ENCODE data around the gene FMN1. TPM values are rescaled to one million over a fixed set of nuclear protein-coding genes. Genes with fewer than 3 reads are reported as not detected.

FMN1 gene
- total RNA-seq, 1 donor from 2014 or later: 2.9 TPM

DNA sequence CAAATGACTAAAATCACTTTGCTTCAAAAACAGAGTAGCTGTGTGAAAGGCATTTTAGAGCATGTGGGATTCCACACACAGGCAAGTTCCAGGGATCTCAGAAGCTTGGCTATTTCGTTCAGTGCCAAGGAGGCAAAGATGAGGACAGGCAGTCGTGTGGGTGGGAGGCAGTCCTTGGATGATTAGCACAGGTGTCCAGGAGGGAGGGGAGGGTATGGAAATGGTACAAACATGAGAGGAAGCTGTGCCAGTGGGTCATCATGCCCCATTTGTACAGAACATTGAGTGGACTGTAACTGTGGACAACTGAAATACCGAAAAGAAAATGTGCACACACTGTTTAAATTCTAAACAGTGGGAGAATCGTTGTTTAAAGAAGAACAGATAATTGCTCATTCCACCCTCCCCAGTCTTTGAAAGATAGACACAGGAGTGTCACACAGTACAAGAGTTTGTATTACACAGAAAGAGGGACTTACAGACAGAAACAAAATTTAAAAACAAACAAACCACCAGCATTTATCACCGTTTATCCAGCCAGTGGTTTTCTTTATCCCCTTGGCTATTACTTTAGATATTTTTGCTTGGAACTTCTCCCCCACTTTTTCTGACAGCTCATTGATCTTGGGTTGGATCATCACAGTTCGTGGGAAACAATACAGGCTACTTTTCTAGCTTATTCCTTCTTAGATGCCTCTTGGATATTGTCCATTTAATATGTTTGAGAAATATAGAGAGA lies 353.8 kb downstream of the FMN1 start:
- no peak for ATAC-seq
- intact Hi-C loops (cut with micrococcal nuclease): loop anchor here (10.0 kb wide), 1 partner anchor 154 kb away; no protein-coding TSS in a partner anchor

DNA sequence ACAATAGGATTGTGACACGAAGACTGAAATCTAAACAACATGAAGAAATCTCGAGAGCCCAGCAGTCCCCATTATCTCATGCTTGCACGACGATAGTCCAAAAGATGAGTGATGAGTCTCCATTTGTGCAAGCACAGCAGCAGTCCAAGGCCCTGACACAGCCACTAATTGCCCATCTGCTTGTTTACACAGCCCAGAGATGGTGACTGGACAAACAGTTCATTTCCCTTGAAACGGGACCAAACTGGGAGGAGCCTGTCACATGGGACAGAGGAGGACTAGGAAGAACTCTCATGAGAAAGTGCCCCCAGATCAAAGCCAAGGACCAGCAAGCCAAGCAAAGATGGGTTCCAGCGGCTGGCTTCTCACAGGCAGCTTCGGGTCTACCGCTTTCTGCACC lies 355.7 kb downstream of the FMN1 start:
- ATAC-seq: no peak
- intact Hi-C loops (cut with micrococcal nuclease): no loop called here

More for the DNA sequence above, 353.8 kb downstream of the FMN1 start:
- DNase-seq: no peak

GRCh38 chr15:32838338-32838737 lies 356.2 kb downstream of the FMN1 start:
- DNase-seq (no peak), ATAC-seq (no peak)
- intact Hi-C loops (cut with micrococcal nuclease): no loop called here

More for the DNA sequence above, 355.7 kb downstream of the FMN1 start:
- no peak for DNase-seq

GRCh38 chr15:32837935-32838334 lies 356.6 kb downstream of the FMN1 start:
- DNase-seq (no peak), ATAC-seq (no peak)
- intact Hi-C loops (cut with micrococcal nuclease): no loop called here

GRCh38 chr15:32834156-32834555 lies 360.4 kb downstream of the FMN1 start:
- no peak for DNase-seq
- intact Hi-C loops (cut with micrococcal nuclease): no loop called here
- no peak for ATAC-seq

- intact Hi-C loops (cut with micrococcal nuclease): no loop called here
- DNase-seq (no peak), ATAC-seq (no peak)
Measured at GRCh38 chr15:32833379-32833821, 361.1 kb downstream of the FMN1 start.

DNA sequence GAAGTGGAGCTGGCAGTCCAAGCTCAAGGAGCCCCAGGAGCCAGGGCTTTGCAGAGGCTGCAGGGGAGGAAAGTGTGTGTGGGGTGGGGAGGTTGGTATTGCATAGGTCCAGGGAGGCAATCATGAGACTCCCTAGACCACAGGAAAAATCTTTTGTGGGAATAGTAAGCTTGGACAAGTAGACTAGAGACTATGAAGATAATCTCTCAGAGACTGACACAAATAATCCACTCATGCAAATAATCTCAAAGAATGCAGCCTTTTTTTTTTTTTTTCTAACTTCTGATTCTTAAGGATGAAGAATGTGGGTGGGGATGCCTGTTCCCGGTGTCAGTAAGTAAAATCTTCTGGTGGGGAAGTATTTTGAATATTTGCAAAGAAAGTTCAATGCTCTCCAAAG lies 363.0 kb downstream of the FMN1 start:
- DNase-seq: no peak
- no peak for ATAC-seq
- intact Hi-C loops (cut with micrococcal nuclease): no loop called here

DNA sequence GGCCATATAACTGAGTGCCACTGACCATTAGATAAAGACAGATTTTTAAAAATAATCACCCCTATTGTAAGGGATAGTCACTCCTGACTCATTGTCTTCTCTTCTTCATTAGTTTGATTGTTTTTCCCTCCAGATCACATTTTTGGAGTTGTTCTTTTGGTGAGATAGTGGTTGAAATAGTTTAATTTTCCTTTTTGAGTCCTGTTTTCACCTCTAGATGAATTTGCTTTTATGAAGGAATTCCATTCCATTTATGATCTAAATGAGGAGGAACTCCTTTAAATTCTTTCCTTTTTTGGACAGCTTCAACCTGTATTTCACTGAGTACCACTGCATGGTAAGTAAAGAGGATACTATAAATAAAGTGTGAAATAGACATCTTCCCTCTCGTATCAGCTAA lies 364.3 kb downstream of the FMN1 start:
- intact Hi-C loops (cut with micrococcal nuclease): no loop called here
- ATAC-seq (no peak), DNase-seq (no peak)

DNA sequence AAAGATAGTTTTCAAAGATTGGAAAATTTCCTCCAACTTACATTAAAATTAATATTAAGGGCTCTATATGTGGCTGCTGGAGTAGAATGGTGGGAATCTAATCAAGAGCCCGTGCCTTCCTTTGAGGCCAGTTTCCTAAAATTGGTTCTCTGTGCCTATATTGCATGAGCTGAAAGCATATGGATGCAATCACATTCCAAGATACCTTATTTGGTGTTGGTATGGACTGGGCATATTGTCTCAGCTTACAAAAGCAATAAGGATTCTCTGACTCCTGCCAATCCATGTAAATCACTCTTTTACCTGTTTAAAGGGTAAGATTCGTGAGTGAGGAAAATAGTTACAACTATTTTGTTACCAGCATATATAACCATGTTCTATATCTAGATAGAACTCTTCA lies 365.1 kb downstream of the FMN1 start:
- no peak for ATAC-seq
- no peak for DNase-seq
- intact Hi-C loops (cut with micrococcal nuclease): no loop called here

DNA sequence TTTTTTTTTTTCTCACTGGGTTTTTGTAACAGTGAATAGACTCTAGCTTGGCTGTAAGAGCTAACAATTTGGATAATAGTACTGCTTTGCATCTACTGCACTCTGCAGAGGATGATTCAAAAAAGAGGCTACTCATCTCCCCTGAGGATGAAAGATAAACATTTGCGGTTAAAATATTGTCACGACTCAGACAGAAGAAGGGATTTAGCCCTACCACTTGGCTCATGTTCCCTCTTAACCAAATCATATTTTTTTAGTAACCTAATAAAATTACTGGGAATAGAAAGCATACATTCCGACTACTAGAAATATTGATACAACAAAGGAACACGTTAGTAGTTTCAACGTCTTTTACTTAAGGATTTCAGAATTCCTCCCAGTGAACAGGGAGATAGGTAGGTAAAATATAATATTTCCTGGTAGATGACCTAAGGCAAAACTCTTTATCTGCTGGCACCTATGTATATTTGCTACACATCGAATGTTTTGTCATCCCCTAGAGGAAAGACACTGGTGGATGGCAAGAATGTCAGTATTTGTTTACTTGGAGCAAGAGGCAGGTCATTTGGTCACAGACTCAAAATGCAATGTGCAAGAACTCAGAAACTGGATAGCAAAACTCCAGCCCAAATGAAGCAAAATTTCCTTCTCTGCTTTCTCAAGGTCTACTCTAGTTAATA lies 365.9 kb downstream of the FMN1 start:
- no peak for DNase-seq
- no peak for ATAC-seq
- intact Hi-C loops (cut with micrococcal nuclease): no loop called here

DNA sequence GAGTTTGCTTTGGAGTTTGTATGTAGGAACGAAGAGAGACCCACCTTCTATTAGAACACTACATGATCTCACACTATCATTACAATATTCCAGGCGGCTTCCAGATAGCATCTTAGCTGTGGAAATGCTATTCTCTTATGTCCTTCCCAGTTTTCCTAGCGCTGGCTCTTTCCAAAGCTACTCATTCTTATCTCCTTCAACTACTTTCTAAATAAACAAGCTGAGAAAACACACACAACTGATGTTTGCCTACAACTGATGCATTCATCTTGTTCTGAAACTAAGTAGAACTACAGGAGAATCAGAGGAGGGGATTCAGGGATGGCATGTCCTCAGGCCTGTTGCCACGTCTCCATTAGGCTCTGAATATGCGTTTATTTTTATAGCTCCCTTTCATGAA lies 367.8 kb downstream of the FMN1 start:
- DNase-seq: no peak
- intact Hi-C loops (cut with micrococcal nuclease): no loop called here
- ATAC-seq: no peak

GRCh38 chr15:32825219-32825618 lies 369.3 kb downstream of the FMN1 start:
- no peak for DNase-seq
- intact Hi-C loops (cut with micrococcal nuclease): no loop called here
- ATAC-seq: no peak

- intact Hi-C loops (cut with micrococcal nuclease): no loop called here
- ATAC-seq: no peak
Measured at GRCh38 chr15:32824777-32825176, 369.7 kb downstream of the FMN1 start.

GRCh38 chr15:32823750-32824149 lies 370.8 kb downstream of the FMN1 start:
- intact Hi-C loops (cut with micrococcal nuclease): no loop called here
- ATAC-seq: no peak
- DNase-seq: no peak

More at GRCh38 chr15:32824777-32825176, 369.7 kb downstream of the FMN1 start:
- no peak for DNase-seq

DNA sequence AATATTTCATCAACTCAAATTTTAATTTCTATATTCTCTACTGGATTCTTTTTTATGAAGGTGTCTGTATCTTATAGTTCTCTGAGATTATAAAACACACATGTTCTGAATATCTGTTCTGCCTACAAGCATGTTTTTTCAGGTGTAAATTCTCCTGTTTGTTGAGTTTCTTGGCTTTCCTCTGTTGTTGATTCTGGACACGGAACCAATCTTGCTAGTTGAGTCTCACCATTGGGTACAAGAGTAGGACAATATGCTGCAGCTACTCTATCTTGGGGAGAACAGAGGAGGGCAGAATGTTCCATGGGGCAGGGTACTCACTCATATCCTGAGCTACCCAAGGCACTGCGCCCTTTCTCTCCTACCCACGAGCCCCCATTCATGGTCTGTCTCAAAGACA lies 371.8 kb downstream of the FMN1 start:
- intact Hi-C loops (cut with micrococcal nuclease): no loop called here
- no peak for ATAC-seq
- DNase-seq: no peak

DNA sequence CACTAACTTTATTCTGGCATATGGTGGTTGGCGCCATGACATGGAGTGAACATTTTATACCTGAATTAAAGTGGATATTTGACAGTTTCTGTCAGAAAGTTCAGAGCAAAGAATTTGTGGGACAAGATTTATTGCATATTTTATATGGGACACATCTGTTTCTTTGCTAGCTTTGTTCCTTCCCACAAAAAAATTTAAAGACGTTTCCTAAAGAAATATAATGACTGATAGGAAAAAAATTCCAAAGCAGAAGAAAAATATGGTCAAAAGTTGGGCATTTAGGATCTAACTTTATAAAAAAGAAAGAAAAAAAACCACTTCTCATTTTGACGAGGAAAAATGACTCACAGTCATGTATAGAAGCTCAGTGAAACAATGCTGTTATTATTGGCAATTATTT lies 375.1 kb downstream of the FMN1 start:
- ATAC-seq (no peak), DNase-seq (no peak)
- intact Hi-C loops (cut with micrococcal nuclease): no loop called here

GRCh38 chr15:32818758-32819447 lies 375.6 kb downstream of the FMN1 start:
- intact Hi-C loops (cut with micrococcal nuclease): no loop called here
- DNase-seq (no peak), ATAC-seq (no peak)

- intact Hi-C loops (cut with micrococcal nuclease): no loop called here
- DNase-seq: no peak
- ATAC-seq: no peak
Measured at GRCh38 chr15:32817577-32817976, 376.9 kb downstream of the FMN1 start.

DNA sequence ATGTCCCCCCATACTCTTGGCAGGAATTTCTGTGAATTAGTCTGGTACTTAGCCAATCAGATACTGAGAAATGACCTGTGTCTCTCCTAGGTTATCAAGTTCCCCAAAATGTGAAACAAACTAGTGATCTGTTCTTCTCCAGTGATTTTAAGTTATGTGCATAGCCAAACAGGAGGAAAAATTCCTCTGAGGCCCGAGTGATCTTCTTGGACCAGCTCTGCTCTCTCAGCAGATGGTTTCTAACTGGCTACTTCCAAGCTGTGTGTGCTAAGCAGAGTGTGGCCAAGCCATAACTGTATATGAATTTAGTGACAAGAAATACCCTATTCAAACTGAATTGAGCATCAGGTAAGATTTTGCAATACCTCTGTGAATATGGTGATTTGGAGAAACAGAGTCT lies 387.2 kb downstream of the FMN1 start:
- DNase-seq (no peak), ATAC-seq (no peak)
- intact Hi-C loops (cut with micrococcal nuclease): no loop called here

DNA sequence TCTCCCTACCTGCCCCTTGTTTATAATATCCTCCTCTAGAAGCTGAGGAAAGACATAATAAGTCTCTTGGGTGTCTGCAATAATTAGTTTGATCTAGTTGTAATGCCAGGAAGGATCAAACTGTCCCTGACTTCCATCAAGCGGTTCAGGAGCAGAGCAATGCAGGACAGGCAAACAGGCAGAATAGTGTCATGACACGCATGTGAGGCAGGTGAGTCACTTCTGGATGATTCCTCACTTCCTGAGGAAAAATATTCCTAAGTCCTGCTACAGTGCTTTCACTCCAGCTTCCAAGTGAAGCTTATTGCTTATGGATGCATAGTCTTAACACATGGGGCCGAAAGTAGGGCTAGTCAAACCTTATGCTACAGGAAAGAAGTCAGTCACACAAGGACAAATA lies 390.9 kb downstream of the FMN1 start:
- no peak for ATAC-seq
- no peak for DNase-seq
- intact Hi-C loops (cut with micrococcal nuclease): no loop called here

All from left ventricle myocardium superior (tissue), 1 donor.